Thyroid gland (tissue), 4 donors: ENCODE data around the gene APOL6. TPM values are rescaled to one million over a fixed set of nuclear protein-coding genes. Genes with fewer than 3 reads are reported as not detected.

Source experiments
- DNase-seq, 2 donors: peaks; one replicate each; pipeline ENCODE4 v3.0.0-alpha.2; 2019
- H3K27ac ChIP-seq, 3 donors: fragments of 200-600 bp; sonication (generic); 1 replicate in 2 of 3; 2 replicates in 1 of 3; pipeline ENCODE4 v1.5.1; 2016 to 2019; ENCODE audit warnings: mild to moderate bottlenecking in 1 of 3, moderate library complexity in 1 of 3
- H3K27me3 ChIP-seq: fragments of 200-600 bp; sonication (generic); one replicate; pipeline ENCODE4 v1.5.1; 2019
- H3K36me3 ChIP-seq, 2 donors: fragments of 200-600 bp; sonication (generic); one replicate each; pipeline ENCODE4 v1.5.1; 2016 to 2019
- H3K4me1 ChIP-seq, 2 donors: fragments of 200-600 bp; sonication (generic); one replicate each; pipeline ENCODE4 v1.5.1; 2017 to 2019
- H3K4me3 ChIP-seq, 3 donors: fragments of 200-600 bp; sonication (generic); replicated peaks in 1 of 3; 1 replicate in 2 of 3; 2 replicates in 1 of 3; pipeline ENCODE4 v1.5.1; 2016; ENCODE audit warnings: mild to moderate bottlenecking in 1 of 3
- H3K9me3 ChIP-seq: fragments of 200-600 bp; sonication (generic); one replicate; pipeline ENCODE4 v1.5.1; 2017
- CTCF ChIP-seq, 6 experiments: fragments of 200-600 bp in 3 of 6; fragments of 450-650 bp in 3 of 6; sonication (generic) in 3 of 6; IDR thresholded peaks; one replicate each; pipeline ENCODE4 v1.5.1; 2016 to 2019; ENCODE audit warnings: antibody characterized with exemption in 6 of 6, mild to moderate bottlenecking in 2 of 6, inconsistent platforms in 1 of 6, moderate library complexity in 1 of 6
- POLR2A ChIP-seq, 2 donors: fragments of 450-650 bp; IDR thresholded peaks; one replicate each; pipeline ENCODE4 v1.6.1; 2017; ENCODE audit warnings: antibody characterized with exemption in 2 of 2, mild to moderate bottlenecking in 2 of 2, moderate library complexity in 1 of 2
- WGBS, 2 donors: methylation state at CpG; one replicate each; pipeline ENCODE4 v1.1.5; 2017; 5-methylcytosine and 5-hydroxymethylcytosine counted together
- intact Hi-C: fragments of 100-400 bp; cut with DNase I; formaldehyde crosslinking; loops from one replicate; pipeline ENCODE4 v1.15.1; 2023
- total RNA-seq, 4 donors: library from RNA; depleted of rRNA; stranded (reverse); fragments of >200 nt; gene quantifications; one replicate each; pipeline ENCODE4 v1.2.3, GENCODE V29; 2016

The APOL6 gene
- total RNA-seq, 4 donors from 2014 or later = 17.2 to 28.7 (median 25.2) TPM

- no peak for TF ChIP-seq CTCF (IDR thresholded peaks at IDR 0.05)
- no peak for TF ChIP-seq POLR2A (IDR thresholded peaks at IDR 0.05)
- DNase-seq = no peak
- no peak overlapping the region for H3K4me3 ChIP-seq
- H3K27me3 ChIP-seq = no peaks in the 10 kb centered on the region
- H3K36me3 ChIP-seq = no peaks in the 10 kb centered on the region
- WGBS, 2 donors = 72 to 74% methylated on average over 7 of the region's 7 CpGs
- no peak overlapping the region for H3K27ac ChIP-seq
- H3K9me3 ChIP-seq = no peaks in the 10 kb centered on the region
- no peaks in the 10 kb centered on the region for H3K4me1 ChIP-seq
- intact Hi-C loops = no loop called here
Measured at GRCh38 chr22:35616043-35616442, 32.2 kb upstream of the APOL6 start.

GRCh38 chr22:35617137-35617755 lies 31.0 kb upstream of the APOL6 start, which contains the start of gene MB:
TSS of gene MB (minus strand) at chr22:35617329. CDS start at chr22:35617257, 72 bp downstream.
- WGBS, 2 donors = 83 to 86% methylated on average over 16 of the region's 16 CpGs
- Histone ChIP-seq H3K9me3 (no peaks in the 10 kb centered on the region), H3K27me3 (no peaks in the 10 kb centered on the region), H3K27ac (no peak within 1 kb of the TSS), H3K36me3 (no peaks in the 10 kb centered on the region), H3K4me1 (peaks cover 9% of the 10 kb centered on the region in 2 donors), H3K4me3 (no peak within 1 kb of the TSS)
- TF ChIP-seq POLR2A (IDR thresholded peaks at IDR 0.05) (no peak), CTCF (IDR thresholded peaks at IDR 0.05) (no peak)
- no peak for DNase-seq
- intact Hi-C loops = no loop called here

- 96 to 98% methylated on average over 1 of the region's 1 CpG for WGBS, 2 donors
- no peak for TF ChIP-seq POLR2A (IDR thresholded peaks at IDR 0.05)
- TF ChIP-seq CTCF (IDR thresholded peaks at IDR 0.05) = no peak
- Histone ChIP-seq H3K4me1 (peaks cover 18% of the 10 kb centered on the region in 2 donors), H3K27me3 (no peaks in the 10 kb centered on the region), H3K36me3 (no peaks in the 10 kb centered on the region), H3K27ac (no peak overlapping the region), H3K4me3 (no peak overlapping the region), H3K9me3 (no peaks in the 10 kb centered on the region)
- intact Hi-C loops = no loop called here
- no peak for DNase-seq
Measured at GRCh38 chr22:35618427-35619223, 29.6 kb upstream of the APOL6 start.

GRCh38 chr22:35619336-35620094 lies 28.7 kb upstream of the APOL6 start:
- Histone ChIP-seq H3K27me3 (no peaks in the 10 kb centered on the region), H3K36me3 (no peaks in the 10 kb centered on the region), H3K4me3 (no peak overlapping the region), H3K4me1 (peaks cover 18% of the 10 kb centered on the region in 2 donors), H3K9me3 (no peaks in the 10 kb centered on the region), H3K27ac (no peak overlapping the region)
- 93% methylated on average over 12 to 13 of the region's 13 CpGs for WGBS, 2 donors
- no peak for DNase-seq
- intact Hi-C loops = loop anchor here (5.0 kb wide), 1 partner anchor 267 kb away; no protein-coding TSS in a partner anchor
- no peak for TF ChIP-seq POLR2A (IDR thresholded peaks at IDR 0.05)

- Histone ChIP-seq H3K9me3 (no peaks in the 10 kb centered on the region), H3K27ac (no peak overlapping the region), H3K4me3 (no peak overlapping the region), H3K4me1 (peaks cover 18% of the 10 kb centered on the region in 2 donors), H3K27me3 (no peaks in the 10 kb centered on the region), H3K36me3 (no peaks in the 10 kb centered on the region)
- TF ChIP-seq POLR2A (IDR thresholded peaks at IDR 0.05) (no peak), CTCF (IDR thresholded peaks at IDR 0.05) (no peak)
- 89 to 91% methylated on average over 15 of the region's 15 CpGs for WGBS, 2 donors
- no peak for DNase-seq
- intact Hi-C loops = loop anchor here (5.0 kb wide), 1 partner anchor 268 kb away; no protein-coding TSS in a partner anchor
Measured at GRCh38 chr22:35620624-35621251, 27.5 kb upstream of the APOL6 start.
